Endothelial cell of umbilical vein (primary cell): ENCODE results near the gene ISL1. TPM values are rescaled to one million over a fixed set of nuclear protein-coding genes. Genes with fewer than 3 reads are reported as not detected.

Experiments
- BruUV-seq: library from RNA; stranded (reverse); fragments of 400-500 nt; replicated peaks from 2 replicates; lab custom pipeline; 2021; lab: Mats Ljungman, UMichigan
- CTCF ChIA-PET: fragments of 300-600, 350-600 bp; sonication (Branson Sonifier 250); formaldehyde crosslinking; loops from one replicate; lab custom pipeline; 2021; ENCODE audit warnings: antibody characterized with exemption, inconsistent platforms; lab: Charles Lee
- POLR2A ChIA-PET: fragments of 300-600, 350-600 bp; sonication (Branson Sonifier 250); formaldehyde crosslinking; loops from one replicate; lab custom pipeline; 2021; ENCODE audit warnings: antibody characterized with exemption, inconsistent platforms; lab: Charles Lee
- DNase-seq: peaks from one replicate; pipeline ENCODE4 v3.0.0-alpha.2; 2011; ENCODE audit warnings: low read depth, low spot score
- FAIRE-seq: peaks from 2 replicates; lab custom pipeline; 2011; peaks lifted over from hg19 to GRCh38; lab: Jason Lieb, UNC
- H2AFZ ChIP-seq: 2 replicates; pipeline ENCODE4 v1.6.0; 2012; ENCODE audit warnings: low read depth, low read length, control low read depth, inconsistent platforms
- H3K27ac ChIP-seq: 2 replicates; pipeline ENCODE4 v1.5.1; 2011; ENCODE audit warnings: low read depth, mild to moderate bottlenecking, control low read depth, low read length, moderate library complexity; ENCODE audit not compliant: insufficient read depth
- H3K27me3 ChIP-seq, 2 experiments: 2 replicates each; pipeline versions ENCODE4 v1.6.0 to v1.6.1; 2011; ENCODE audit warnings: low read length in 2 of 2, mixed read lengths in 1 of 2; ENCODE audit not compliant: control insufficient read depth in 2 of 2, insufficient read depth in 2 of 2
- H3K36me3 ChIP-seq, 2 experiments: 2 replicates in 1 of 2; 3 replicates in 1 of 2; pipeline ENCODE4 v1.5.1; 2011; ENCODE audit warnings: low read length in 2 of 2, mild to moderate bottlenecking in 1 of 2, moderate library complexity in 1 of 2; ENCODE audit not compliant: control insufficient read depth in 2 of 2, insufficient read depth in 2 of 2; ENCODE audit errors: extremely low read depth in 1 of 2
- H3K4me1 ChIP-seq: 3 replicates; pipeline ENCODE4 v1.5.1; 2011; ENCODE audit warnings: mild to moderate bottlenecking, low read length; ENCODE audit not compliant: control insufficient read depth, insufficient read depth; ENCODE audit errors: extremely low read depth
- H3K4me2 ChIP-seq: 2 replicates; pipeline ENCODE4 v1.6.1; 2011; ENCODE audit warnings: low read length, control low read depth, mixed read lengths; ENCODE audit not compliant: insufficient read depth
- H3K4me3 ChIP-seq, 3 experiments: fragments of 200-600 bp in 1 of 3; sonication (generic), shearing (Covaris generic) in 1 of 3; replicated peaks in 1 of 3; 2 replicates each; pipeline ENCODE4 v1.5.1; 2011 to 2016; ENCODE audit warnings: control low read depth in 3 of 3, low read length in 3 of 3, mild to moderate bottlenecking in 2 of 3, inconsistent platforms in 1 of 3, low read depth in 1 of 3, moderate library complexity in 1 of 3; ENCODE audit not compliant: insufficient read depth in 1 of 3
- H3K79me2 ChIP-seq: 2 replicates; pipeline ENCODE4 v1.6.0; 2012; ENCODE audit warnings: low read length, inconsistent platforms; ENCODE audit not compliant: control insufficient read depth, insufficient read depth
- H3K9ac ChIP-seq: replicated peaks from 2 replicates; pipeline ENCODE3; 2011; ENCODE audit warnings: low read length, control low read depth; ENCODE audit not compliant: insufficient read depth; ENCODE audit errors: extremely low read depth
- H3K9me1 ChIP-seq: replicated peaks from 3 replicates; pipeline ENCODE4 v1.6.0; 2011; ENCODE audit warnings: mild to moderate bottlenecking, low read length; ENCODE audit not compliant: control insufficient read depth, insufficient read depth; ENCODE audit errors: extremely low read depth
- H3K9me3 ChIP-seq: replicated peaks from 2 replicates; pipeline ENCODE4 v1.5.1; 2012; ENCODE audit warnings: low read length, inconsistent platforms; ENCODE audit not compliant: control insufficient read depth, insufficient read depth
- H4K20me1 ChIP-seq: replicated peaks from 2 replicates; pipeline ENCODE3; 2011; ENCODE audit warnings: mild to moderate bottlenecking, low read length; ENCODE audit not compliant: control insufficient read depth, insufficient read depth; ENCODE audit errors: extremely low read depth
- CTCF ChIP-seq, 2 donors: IDR thresholded peaks; 1 replicate in 1 of 2; 2 replicates in 1 of 2; pipeline ENCODE4 v1.5.1; 2011; ENCODE audit warnings: low read length in 2 of 2, mild to moderate bottlenecking in 2 of 2, moderate library complexity in 2 of 2, control low read depth in 1 of 2, inconsistent platforms in 1 of 2, low read depth in 1 of 2; ENCODE audit not compliant: insufficient read depth in 1 of 2; ENCODE audit errors: extremely low read depth in 1 of 2
- EZH2 ChIP-seq: IDR thresholded peaks from 2 replicates; pipeline ENCODE4 v1.6.1; 2012; ENCODE audit warnings: borderline replicate concordance, low read depth, mild to moderate bottlenecking, moderate library complexity, low read length, inconsistent platforms; ENCODE audit not compliant: severe bottlenecking
- FOS ChIP-seq: IDR thresholded peaks from 2 replicates; pipeline ENCODE4 v1.6.1; 2011; ENCODE audit warnings: mild to moderate bottlenecking, low read length, moderate library complexity, borderline replicate concordance; ENCODE audit not compliant: insufficient read depth
- JUN ChIP-seq: IDR thresholded peaks from 2 replicates; pipeline ENCODE4 v1.6.1; 2011; ENCODE audit warnings: borderline replicate concordance, low read depth; ENCODE audit not compliant: insufficient read length, insufficient read depth
- MAX ChIP-seq: IDR thresholded peaks from 2 replicates; pipeline ENCODE4 v1.6.1; 2011; ENCODE audit not compliant: insufficient read depth, insufficient read length
- MYC ChIP-seq: IDR thresholded peaks from one replicate; pipeline ENCODE4 v1.6.1; 2011; ENCODE audit warnings: mild to moderate bottlenecking, low read depth, low read length
- POLR2A ChIP-seq: IDR thresholded peaks from 2 replicates; pipeline ENCODE4 v1.6.1; 2012; ENCODE audit warnings: low read depth, mild to moderate bottlenecking, control low read depth, low read length
- POLR2AphosphoS5 ChIP-seq: IDR thresholded peaks from 2 replicates; pipeline ENCODE4 v1.6.1; 2012; ENCODE audit warnings: low read depth, mild to moderate bottlenecking, control low read depth, low read length, moderate library complexity; ENCODE audit not compliant: insufficient read depth
- dilution Hi-C: fragments of 300-500 bp; cut with MboI; formaldehyde crosslinking; loops from one replicate; pipeline ENCODE4 v1.15.0; 2019; ENCODE audit warnings: low sequenced_read_pairs; ENCODE audit not compliant: extremely low pct_ligation_motif_present
- intact Hi-C: fragments of 100-400 bp; cut with micrococcal nuclease; formaldehyde crosslinking; loops from one replicate; pipeline ENCODE4 v1.10.0; 2022
- polyA plus RNA-seq, 4 experiments: library from polyadenylated mRNA; depleted of rRNA in 3 of 4; stranded (reverse) in 3 of 4; unstranded in 1 of 4; fragments of >200 nt; gene quantifications; 2 replicates each; pipeline versions ENCODE4 v1.2.1 to v1.2.3, GENCODE V29; 2011 to 2012; ENCODE audit warnings: missing spikeins in 1 of 4
- total RNA-seq: library from RNA; stranded (reverse); gene quantifications from 2 replicates; pipeline ENCODE4 v1.2.3, GENCODE V29; 2021

Gene ISL1
- total and polyA plus RNA-seq, 2 donors (not counting 3 experiments of a cell fraction or from before 2014, with no cell fraction given) = 0.28 to 1.1 TPM

GRCh38 chr5:51389288-51389576 is 6.0 kb downstream of the ISL1 start:
- POLR2A ChIA-PET = no interaction called here

More at GRCh38 chr5:51389288-51389576, 6.0 kb downstream of the ISL1 start:
- DNase-seq (no peak), FAIRE-seq (no peak)
- Histone ChIP-seq H2AFZ (no peak overlapping the region), H3K4me1 (no peaks in the 10 kb centered on the region), H3K79me2 (no peaks in the 10 kb centered on the region), H3K9ac (no peak overlapping the region), H3K36me3 (no peaks in the 10 kb centered on the region), H3K27me3 (peaks cover 30 to 54% of the 10 kb centered on the region in 2 experiments), H3K4me2 (no peak overlapping the region), H3K27ac (no peak overlapping the region), H3K9me1 (no peaks in the 10 kb centered on the region), H3K4me3 (no peak overlapping the region), H3K9me3 (no peaks in the 10 kb centered on the region), H4K20me1 (no peaks in the 10 kb centered on the region)
- TF ChIP-seq EZH2 = no peak
- TF ChIP-seq JUN = no peak
- no peak for TF ChIP-seq MYC
- no peak for TF ChIP-seq MAX
- TF ChIP-seq POLR2AphosphoS5 = no peak
- no peak for TF ChIP-seq FOS
- no peak for TF ChIP-seq POLR2A
- TF ChIP-seq CTCF (IDR thresholded peaks at IDR 0.05; ENCODE audit: extremely low read depth in 1 of 2, insufficient read depth in 1 of 2, low read depth in 1 of 2, low read length in 2 of 2) = no peak
- dilution Hi-C loops = no loop called here
- CTCF ChIA-PET = no interaction called here
- BruUV-seq = no TSS peak
- intact Hi-C loops = no loop called here
